Testis (tissue), 2 donors: ENCODE measurements around the gene CGNL1.

Source experiments
- CTCF ChIP-seq, 3 experiments: fragments of 450-650 bp in 2 of 3; fragments of 200-600 bp in 1 of 3; sonication (generic) in 1 of 3; IDR thresholded peaks; one replicate each; pipeline ENCODE4 v1.5.1; 2016 to 2019; ENCODE audit warnings: antibody characterized with exemption in 3 of 3, mild to moderate bottlenecking in 2 of 3, moderate library complexity in 1 of 3
- POLR2A ChIP-seq: fragments of 450-650 bp; IDR thresholded peaks from one replicate; pipeline ENCODE4 v1.6.1; 2017; ENCODE audit warnings: antibody characterized with exemption, mild to moderate bottlenecking, moderate library complexity

- TF ChIP-seq CTCF (IDR thresholded peaks at IDR 0.05) (no peak), POLR2A (no peak)
Observed at GRCh38 chr15:57505949-57506391, 129.7 kb downstream of the CGNL1 start.
